Dedifferentiated amniotic fluid mesenchymal stem cell (primary cell): ENCODE data around the gene HK1.
"Not testable (repeated sequence)": the region's sequence is repeated elsewhere in the genome, so short reads cannot be mapped to it uniquely, and the experiment has no call there.

Experiments used
- DNase-seq: peaks from one replicate; pipeline ENCODE4 v3.0.0-alpha.2; 2016; ENCODE audit errors: extremely low spot score

Gene HK1

DNA sequence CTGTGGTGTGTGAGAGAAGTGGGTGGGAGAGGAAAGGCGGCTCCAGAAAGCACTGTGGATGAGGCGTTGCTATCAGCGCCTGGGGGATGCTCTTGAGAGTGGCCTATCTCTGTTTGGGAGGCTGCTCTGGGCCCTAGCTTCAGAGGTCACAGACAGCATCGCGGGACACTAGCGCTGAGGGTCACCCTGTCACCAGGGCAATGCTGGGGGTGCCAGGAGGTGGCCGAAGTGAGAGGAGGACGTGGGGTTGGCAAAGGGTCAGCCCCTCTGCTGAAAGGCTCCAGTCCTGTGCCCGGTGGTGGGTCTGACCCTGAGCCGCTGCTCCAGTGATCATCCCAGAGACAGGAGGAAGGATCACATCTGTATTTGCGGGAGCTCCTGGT, 141.4 kb downstream of the HK1 start:
- DNase-seq, result no peak

DNA sequence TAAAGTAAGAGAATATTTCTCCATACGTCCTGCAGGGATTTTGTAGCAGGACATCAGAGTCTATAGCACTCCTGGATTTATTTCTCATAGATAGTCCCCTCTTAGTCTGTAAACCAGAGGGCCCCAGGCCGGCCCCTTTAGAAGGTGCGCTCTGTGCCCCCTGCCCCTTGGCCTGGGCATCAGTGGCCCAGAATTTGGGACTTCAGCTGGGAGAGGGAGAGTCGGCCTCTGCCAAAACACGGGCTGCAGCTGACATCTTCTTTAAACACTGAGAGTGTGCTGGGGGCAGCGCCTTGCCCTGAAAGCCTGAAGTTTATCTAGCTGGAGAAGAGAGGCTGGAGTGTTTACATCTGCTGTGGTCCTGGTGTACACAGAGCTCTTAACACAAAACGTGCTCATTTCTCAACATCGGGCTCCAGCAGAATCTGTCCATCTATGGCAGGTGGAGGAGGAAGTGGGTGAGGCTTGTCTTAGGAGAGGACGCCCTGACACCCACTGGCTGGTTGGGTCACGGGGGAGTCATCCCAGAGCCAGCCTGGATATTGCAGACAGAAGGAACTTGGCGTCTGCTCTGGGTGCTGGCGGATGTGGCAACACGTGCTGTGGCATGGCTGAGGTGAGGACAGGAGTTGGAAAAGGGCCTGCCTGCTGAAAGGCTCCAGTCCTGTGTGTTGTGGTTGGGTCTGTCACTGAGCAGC, 143.5 kb downstream of the HK1 start:
- no peak for DNase-seq

DNA sequence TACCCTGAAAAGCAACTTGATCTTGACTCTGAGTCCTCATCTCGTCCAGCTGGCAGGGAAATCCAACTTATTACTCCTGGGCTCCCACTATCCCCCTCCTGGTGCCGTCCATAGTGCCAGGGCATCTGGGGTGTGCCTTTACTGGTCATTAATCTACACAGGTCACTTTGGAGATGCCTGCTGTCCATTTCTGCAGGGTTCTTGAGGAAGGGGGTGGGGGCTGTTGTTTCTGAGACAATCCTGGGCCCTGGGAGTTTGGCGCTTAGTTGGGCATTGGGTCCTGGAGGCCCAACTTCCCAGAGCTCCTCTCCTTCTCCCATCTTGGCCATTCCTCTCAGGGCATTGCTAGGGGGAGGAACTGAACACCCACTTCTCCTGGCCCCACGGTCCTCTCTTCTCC, 144.4 kb downstream of the HK1 start:
- DNase-seq, result no peak

DNA sequence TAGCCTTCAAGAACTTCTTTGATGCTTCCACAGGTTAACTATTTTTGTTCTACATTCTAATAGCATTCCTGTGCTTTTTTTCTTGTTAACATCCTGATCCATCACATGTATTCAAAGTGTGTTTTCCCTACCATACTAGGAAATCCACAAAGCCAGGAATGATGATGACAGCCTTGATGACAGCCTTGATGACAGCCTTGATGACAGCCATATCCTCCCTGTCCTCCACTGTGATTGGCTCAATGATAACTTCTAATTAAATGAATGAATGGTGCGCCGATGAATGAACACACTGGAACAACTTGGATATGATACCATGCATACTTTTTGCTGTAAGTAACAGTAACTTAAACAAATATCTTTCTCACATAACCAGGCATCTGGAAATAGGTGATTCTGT, 146.7 kb downstream of the HK1 start:
- DNase-seq, result no peak

GRCh38 chr10:69425511-69426298, 147.4 kb downstream of the HK1 start:
- DNase-seq, result no peak

DNA sequence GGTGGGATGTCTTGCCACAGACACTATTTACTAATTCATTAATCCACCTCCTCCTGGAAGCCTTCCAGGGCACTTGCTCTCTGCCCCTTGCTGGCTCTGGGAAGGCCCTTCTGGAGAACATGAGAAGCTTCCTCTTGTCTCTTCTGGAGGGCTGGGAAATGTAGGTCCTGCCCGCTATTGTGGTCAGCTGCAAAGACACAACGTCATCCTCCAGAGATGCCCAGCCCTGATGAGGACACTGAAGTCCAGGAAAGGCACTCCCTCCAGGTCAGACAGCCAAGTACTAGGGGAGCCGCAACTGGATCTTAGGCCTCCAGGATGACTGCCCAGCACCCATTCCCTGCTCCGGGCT, 148.1 kb downstream of the HK1 start:
- DNase-seq, result no peak

GRCh38 chr10:69428165-69428564, 149.9 kb downstream of the HK1 start:
- DNase-seq, result no peak

DNA sequence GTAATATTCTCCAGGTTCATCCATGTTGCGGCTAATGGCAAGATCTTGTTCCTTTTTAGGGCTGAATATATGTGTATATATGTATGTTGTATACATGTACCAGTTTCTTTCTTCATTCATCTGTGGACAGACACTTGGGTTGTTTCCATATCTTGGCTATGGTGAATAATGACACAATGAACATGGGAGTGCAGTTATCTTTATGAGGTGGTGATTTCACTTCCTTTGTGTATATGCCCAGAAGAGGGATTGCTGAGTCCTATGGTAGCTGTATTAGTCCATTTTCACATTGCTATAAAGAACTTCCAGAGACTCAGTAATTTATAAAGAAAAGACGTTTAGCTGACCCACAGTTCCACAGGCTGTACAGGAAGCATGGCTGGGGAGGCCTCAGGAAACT, 155.9 kb downstream of the HK1 start:
- no peak for DNase-seq

- no peak for DNase-seq
Observed at GRCh38 chr10:69434926-69435325, 156.6 kb downstream of the HK1 start.

DNA sequence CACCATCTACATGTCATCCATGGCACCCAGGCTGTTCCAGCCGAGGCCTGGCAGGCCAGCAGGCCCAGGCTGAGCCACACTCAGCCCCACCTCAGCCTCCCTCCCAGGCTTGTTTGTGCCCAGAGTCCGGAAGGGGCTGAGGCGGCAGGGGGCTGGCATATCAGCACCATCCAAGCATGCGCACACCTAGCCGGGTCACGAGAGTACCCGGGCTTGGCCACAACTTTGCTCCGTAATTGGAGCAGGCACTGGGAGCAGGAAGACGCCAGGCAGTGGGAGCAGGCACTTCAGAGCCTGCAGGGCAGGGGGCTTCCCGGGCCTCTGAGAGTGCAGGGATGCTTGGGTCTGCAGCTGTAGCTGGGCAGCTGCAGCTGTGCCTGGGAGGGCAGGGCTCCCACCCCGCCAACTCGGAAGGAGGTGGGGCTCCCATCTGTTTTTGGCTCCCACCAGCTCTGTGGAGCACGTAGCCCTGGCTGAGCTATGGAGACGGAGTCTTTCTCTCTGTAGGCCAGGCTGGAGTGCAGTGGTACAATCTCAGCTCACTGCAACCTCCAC, 157.7 kb downstream of the HK1 start:
- DNase-seq, result no peak

- no peak for DNase-seq
Observed at GRCh38 chr10:69437321-69438259, 159.3 kb downstream of the HK1 start.

- DNase-seq, result peak; percentile 40
Observed at GRCh38 chr10:69438536-69439349, 160.4 kb downstream of the HK1 start.

DNA sequence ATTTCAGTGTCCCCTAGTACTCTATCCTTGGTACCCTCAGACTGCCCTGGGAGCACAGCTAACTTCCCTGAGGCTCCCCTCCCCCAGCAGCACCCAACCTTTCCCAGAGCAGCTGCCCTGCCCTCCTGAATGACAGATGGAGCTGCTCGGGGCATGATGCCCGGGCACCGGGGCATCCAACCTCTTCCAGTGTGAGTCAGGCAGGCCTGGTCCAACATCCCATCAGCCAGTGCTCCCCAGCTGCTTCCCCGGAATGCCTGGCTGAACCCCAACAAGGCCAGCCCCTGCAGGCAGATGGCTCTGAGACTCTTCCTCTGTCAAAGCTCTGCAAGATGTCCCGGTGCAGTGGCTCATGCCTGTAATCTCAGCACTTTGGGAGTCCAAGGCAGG, 161.0 kb downstream of the HK1 start:
- no peak for DNase-seq

GRCh38 chr10:69439813-69440506, 161.7 kb downstream of the HK1 start:
- no peak for DNase-seq

GRCh38 chr10:69443354-69443753, 165.1 kb downstream of the HK1 start:
- DNase-seq, result no peak

- DNase-seq, result no peak
Observed at GRCh38 chr10:69445041-69445440, 166.7 kb downstream of the HK1 start.

DNA sequence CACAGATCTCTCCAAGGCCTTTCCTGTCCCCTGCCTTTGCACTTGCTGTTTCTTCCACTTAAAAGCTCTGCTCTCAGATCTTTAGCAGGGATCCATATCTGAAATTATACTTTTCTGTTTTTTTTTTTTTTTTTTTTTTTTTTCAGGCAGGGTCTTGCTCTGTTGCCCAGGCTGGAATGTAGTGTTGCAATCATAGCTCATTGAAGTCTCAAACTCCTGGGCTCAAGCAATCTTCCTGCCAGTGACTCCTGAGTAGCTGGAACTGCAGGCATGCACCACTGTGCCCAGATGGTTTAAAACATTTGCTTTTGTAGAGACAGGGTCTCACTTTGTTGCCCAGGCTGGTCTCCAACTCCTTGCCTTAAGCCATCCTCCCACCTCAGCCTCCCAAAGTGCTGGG, 167.9 kb downstream of the HK1 start:
- DNase-seq, result no peak

DNA sequence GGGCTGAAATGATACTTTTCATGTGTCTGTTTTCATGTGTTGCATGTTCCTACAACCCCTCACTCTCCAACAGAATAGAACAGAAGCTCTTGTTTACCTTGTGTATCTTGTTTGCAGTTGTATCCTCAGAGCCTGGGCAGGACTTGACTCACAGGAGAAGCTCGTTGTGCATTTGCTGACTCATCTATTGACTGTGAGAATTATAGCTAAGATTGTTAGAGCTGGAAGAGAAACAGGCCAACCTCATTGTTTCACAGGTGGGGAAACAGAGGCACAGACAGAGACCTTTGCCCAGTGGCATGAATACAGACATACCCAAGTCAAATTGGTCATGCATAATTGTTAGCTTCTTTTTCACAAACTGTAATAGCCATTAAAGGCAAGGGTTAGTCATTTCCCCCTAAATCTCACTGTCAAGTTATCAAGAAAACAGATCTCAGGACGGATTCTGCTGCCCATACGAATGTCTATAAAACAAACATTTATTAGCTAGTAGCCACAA, 168.4 kb downstream of the HK1 start:
- DNase-seq, result peak; percentile 81

GRCh38 chr10:69449841-69450240, 171.5 kb downstream of the HK1 start:
- no peak for DNase-seq

- DNase-seq, result not testable (repeated sequence)
Observed at GRCh38 chr10:69450395-69450794, 172.1 kb downstream of the HK1 start.
